Esophagus squamous epithelium (tissue), 4 donors: ENCODE measurements around the gene ARID5B.

Source experiments
- POLR2A ChIP-seq, 4 donors: fragments of 450-650 bp; IDR thresholded peaks; one replicate each; pipeline ENCODE4 v1.6.1; 2017; ENCODE audit warnings: antibody characterized with exemption in 4 of 4, mild to moderate bottlenecking in 4 of 4, moderate library complexity in 3 of 4
- TF ChIP-seq, protein P1 (sequence below), 6 experiments: fragments of 450-650 bp in 4 of 6; fragments of 200-600 bp in 2 of 6; sonication (generic) in 2 of 6; IDR thresholded peaks; one replicate each; pipeline ENCODE4 v1.5.1; 2016 to 2019; ENCODE audit warnings: antibody characterized with exemption in 6 of 6, mild to moderate bottlenecking in 4 of 6, moderate library complexity in 4 of 6

DNA sequence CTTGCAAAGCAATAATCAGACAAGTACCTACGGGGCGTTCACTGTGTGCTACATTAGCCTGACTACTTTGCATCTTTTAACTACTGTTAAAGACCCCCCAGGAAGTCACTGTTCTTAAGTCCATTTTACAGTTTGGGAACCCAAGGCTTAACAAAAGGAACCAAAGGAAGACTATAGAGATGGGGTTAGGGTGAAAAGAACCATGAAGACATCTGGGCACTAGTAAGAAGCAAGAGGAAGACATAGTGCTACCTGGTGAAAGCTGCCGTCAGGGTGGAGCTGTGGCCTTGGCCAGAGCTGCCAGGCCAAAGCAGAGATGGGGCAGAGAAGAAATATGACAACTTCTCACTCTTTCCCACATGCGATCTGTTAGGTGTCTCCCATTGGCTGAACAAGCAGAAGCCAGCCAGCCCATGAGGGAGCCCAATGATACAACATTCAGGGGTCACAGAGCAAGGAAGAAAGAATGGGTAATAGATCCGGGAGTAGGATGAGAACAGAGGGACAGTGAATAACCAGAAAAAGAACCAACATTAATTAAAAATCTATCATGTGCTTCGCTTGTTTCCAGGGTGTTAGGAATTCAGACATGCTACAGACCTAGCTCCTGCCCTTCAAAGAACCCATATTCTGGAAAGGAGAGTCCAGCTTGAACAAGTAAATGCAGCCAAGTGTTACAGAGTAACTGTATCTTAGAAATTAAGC lies 85.4 kb downstream of the ARID5B start:
- TF ChIP-seq, protein P1, sequence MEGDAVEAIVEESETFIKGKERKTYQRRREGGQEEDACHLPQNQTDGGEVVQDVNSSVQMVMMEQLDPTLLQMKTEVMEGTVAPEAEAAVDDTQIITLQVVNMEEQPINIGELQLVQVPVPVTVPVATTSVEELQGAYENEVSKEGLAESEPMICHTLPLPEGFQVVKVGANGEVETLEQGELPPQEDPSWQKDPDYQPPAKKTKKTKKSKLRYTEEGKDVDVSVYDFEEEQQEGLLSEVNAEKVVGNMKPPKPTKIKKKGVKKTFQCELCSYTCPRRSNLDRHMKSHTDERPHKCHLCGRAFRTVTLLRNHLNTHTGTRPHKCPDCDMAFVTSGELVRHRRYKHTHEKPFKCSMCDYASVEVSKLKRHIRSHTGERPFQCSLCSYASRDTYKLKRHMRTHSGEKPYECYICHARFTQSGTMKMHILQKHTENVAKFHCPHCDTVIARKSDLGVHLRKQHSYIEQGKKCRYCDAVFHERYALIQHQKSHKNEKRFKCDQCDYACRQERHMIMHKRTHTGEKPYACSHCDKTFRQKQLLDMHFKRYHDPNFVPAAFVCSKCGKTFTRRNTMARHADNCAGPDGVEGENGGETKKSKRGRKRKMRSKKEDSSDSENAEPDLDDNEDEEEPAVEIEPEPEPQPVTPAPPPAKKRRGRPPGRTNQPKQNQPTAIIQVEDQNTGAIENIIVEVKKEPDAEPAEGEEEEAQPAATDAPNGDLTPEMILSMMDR (IDR thresholded peaks at IDR 0.05), result no peak
- TF ChIP-seq POLR2A (IDR thresholded peaks at IDR 0.05), result no peak
